Measurements from ENCODE around the gene ARL6IP4.

ARL6IP4 gene

GRCh38 chr12:122959566-122960192 lies 20.8 kb upstream of the ARL6IP4 start:
- no peak for DNase-seq

GRCh38 chr12:122960193-122960569 lies 20.3 kb upstream of the ARL6IP4 start:
- no peak for DNase-seq

- no peak for DNase-seq
These were observed 18.8 kb upstream of the ARL6IP4 start for GRCh38 chr12:122961531-122962329.

GRCh38 chr12:122963941-122964265 lies 16.6 kb upstream of the ARL6IP4 start:
- no peak for DNase-seq

- no peak for DNase-seq
These were observed 15.8 kb upstream of the ARL6IP4 start for GRCh38 chr12:122964439-122965257.

GRCh38 chr12:122965321-122965751 lies 15.1 kb upstream of the ARL6IP4 start:
- DNase-seq: no peak

- DNase-seq: peak; percentile 74 to 80
These were observed 14.4 kb upstream of the ARL6IP4 start, which contains the start of gene ABCB9 for GRCh38 chr12:122965851-122966742. ABCB9 (minus strand) TSS chr12:122966463; CDS start chr12:122960235, 6,228 bp downstream.

- DNase-seq: no peak
These were observed 13.5 kb upstream of the ARL6IP4 start for GRCh38 chr12:122966743-122967550.

- no peak for DNase-seq
These were observed 12.4 kb upstream of the ARL6IP4 start for GRCh38 chr12:122968104-122968503.

GRCh38 chr12:122969676-122970075 lies 10.8 kb upstream of the ARL6IP4 start:
- DNase-seq: no peak

GRCh38 chr12:122974274-122974891 lies 6.1 kb upstream of the ARL6IP4 start:
- peak; percentile 89 to 98 for DNase-seq

GRCh38 chr12:122974892-122975789 lies 5.3 kb upstream of the ARL6IP4 start, which contains the start of gene OGFOD2:
OGFOD2 (plus strand) TSS chr12:122975244; CDS start chr12:122975252, 8 bp downstream.
- peak; percentile 85 to 89 for DNase-seq

GRCh38 chr12:122975790-122976647 lies 4.5 kb upstream of the ARL6IP4 start:
- no peak for DNase-seq

GRCh38 chr12:122976648-122976975 lies 3.9 kb upstream of the ARL6IP4 start:
- DNase-seq: no peak

GRCh38 chr12:122977153-122977552 lies 3.3 kb upstream of the ARL6IP4 start:
- no peak for DNase-seq

- no peak for DNase-seq
These were observed 2.7 kb upstream of the ARL6IP4 start for GRCh38 chr12:122977655-122978392.

- DNase-seq: no peak
These were observed 1.9 kb upstream of the ARL6IP4 start for GRCh38 chr12:122978507-122978955.
